CD4-positive, alpha-beta T cell treated with Interleukin-2 at 100 ng/mL for 4 hours (primary cell): Measurements from ENCODE around the gene SQSTM1.
"Not testable (repeated sequence)": the region's sequence is repeated elsewhere in the genome, so short reads cannot be mapped to it uniquely, and the experiment has no call there.

ENCODE experiments used
- DNase-seq: peaks from one replicate; pipeline ENCODE4 v3.0.0-alpha.2; 2020; ENCODE audit warnings: low spot score

SQSTM1 gene

GRCh38 chr5:179858586-179859427 lies 38.1 kb downstream of the SQSTM1 start, which contains the start of gene MRNIP:
TSS of gene MRNIP (minus strand) at chr5:179858817. CDS start at chr5:179858796, 21 bp downstream.
- DNase-seq, result peak; percentile 90

- no peak for DNase-seq
Observed at GRCh38 chr5:179860301-179860700, 39.6 kb downstream of the SQSTM1 start.

DNA sequence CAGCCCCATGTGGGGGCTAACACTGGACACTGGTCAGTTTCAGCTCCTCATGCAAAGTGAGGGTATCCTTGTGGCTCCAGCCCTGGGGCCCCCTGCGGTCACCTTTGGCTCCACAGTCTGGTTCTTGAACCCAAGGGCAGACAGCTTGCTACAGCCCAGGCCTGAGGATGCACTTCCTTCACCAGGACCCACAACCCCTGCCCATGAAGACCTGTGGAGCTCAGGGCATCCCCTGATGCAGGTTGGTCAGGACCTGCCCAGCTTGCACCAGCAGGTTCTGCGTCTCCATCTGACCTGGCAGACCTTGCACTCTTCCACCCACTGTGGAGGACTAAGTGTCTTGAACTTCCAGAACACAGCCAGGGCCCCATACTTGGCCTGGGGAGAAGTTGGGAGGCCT lies 41.6 kb downstream of the SQSTM1 start:
- DNase-seq, result no peak

DNA sequence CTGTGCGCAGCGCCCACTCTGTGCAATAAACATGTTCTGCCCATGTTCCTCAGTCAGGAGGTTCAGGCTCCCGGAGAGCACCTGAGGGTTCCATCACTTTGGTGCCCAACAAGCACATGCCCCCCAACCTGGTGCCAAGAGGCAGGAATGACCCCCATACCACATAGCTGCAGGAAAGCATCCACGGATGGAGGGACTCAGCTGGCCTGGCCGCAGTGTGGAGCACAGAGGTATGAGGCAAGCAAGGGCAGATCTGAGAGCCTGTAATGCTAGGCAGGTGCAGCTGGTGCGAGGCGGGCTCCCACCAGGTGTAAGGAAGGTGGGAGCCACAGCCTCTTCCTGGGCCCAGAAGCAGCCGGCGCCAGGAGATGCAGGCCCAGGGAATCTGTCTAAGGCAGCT lies 42.2 kb downstream of the SQSTM1 start:
- DNase-seq, result no peak

DNA sequence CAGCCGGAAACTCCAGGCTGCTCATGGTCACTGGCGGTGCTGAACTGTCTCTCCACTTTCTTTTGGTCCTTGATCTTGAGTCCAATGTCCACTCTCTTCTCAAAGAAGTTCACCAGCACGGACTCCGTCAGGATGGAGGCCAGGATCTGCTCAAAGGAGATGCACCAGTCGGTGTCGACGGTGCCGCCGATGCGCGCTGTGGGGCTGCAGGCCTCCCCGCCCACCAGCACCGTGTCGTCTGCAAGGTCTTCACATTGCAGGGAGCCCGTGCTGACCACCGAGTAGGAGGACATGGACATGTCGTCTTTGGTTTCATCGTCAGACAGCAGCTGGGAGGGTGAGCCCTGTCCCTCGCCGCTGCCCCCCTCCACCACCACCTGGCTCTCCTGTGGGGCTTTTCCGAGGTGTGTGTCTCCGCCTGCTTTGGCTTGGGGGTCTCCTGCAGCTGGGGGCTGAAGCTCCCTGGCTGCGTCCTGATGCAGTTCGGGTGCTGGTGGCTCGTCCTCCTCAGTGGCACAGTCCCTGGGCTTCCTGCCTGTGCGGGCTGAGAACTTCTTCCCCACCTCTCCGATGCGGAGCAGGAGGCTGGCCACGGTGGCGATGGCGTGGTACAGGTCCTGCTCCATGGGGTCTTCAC lies 42.9 kb downstream of the SQSTM1 start:
- DNase-seq, result no peak

- DNase-seq, result no peak
Observed at GRCh38 chr5:179864686-179865085, 44.0 kb downstream of the SQSTM1 start.

- DNase-seq, result no peak
Observed at GRCh38 chr5:179865491-179866240, 45.0 kb downstream of the SQSTM1 start.

GRCh38 chr5:179866241-179867078 lies 45.8 kb downstream of the SQSTM1 start:
- no peak for DNase-seq

DNA sequence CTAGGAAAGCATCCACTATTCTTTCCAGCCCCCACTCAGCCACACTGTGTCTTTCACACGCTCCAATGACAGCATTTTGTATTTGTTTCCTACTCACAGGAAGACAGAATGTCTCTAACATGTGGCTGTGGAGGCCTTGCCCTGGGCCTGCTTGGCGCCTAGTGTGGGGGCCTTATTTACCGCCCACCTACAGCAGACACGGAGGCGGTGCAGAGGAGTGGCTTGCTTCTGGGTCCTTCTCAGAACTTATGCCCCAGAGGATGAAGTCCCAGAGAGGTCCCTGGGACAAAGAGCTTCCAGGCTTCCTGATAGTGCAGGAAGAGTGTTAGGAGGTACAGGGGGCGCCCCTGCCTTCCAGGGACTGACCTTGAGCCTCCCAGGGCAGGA lies 46.4 kb downstream of the SQSTM1 start:
- DNase-seq, result no peak

GRCh38 chr5:179867476-179867875 lies 46.8 kb downstream of the SQSTM1 start:
- no peak for DNase-seq

DNA sequence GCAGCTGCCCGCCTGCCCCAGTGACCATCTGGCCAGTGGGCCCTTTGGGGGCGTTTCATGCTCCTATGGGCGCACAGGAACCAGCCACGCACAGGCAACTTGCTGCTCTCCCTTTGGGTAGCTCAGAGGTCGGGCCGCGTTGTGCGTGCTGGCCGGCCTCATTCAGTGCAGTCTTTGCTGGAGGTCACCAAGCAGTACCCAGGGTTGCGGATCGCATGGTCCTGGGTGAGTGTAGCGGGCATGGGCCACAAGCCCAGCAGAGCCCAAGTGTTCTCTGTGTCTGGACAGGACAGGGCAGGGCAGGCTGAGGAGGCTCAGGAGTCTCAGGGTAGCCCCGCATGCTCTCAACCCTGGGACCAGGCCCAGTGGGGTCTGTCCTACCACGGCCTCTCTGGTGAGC lies 47.8 kb downstream of the SQSTM1 start:
- DNase-seq, result no peak

GRCh38 chr5:179869101-179869500 lies 48.4 kb downstream of the SQSTM1 start:
- DNase-seq, result no peak

DNA sequence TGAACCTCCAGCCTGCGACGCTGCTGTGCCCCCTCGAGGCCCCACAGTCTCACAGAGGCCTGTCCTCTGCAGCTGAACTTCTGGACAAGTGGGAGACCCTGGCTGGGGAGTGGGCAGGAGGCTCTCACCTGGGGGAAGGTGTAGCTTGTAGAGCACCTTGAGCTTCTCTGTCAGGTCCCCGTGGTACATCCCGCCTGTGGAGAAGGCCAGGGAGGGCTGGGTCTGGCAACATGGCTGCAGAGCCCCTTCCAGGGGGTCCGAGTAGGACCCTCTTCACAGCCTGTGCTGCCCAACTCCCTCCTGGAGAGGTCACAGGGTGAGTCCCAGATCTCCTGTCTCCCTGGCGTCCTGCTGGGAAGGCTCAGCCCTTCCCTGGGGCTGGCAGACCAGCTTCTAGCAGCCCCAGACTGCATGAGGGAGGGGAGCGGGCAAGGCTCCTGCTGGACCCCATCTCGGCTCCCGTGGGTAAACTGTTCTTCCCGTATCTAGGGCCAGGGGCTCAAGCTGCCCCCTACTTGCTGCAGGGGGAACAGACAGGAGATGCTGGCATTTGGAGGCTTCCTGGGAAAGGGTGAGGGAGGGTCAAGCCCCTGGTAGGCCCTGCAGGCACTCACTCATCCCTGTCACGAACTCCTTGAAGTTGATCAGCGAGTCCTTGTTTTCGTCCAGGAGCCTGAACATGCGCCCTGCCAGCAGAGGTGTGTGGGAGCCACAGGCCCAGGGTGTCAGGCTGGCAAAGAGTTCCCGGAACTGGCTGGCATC lies 49.1 kb downstream of the SQSTM1 start:
- DNase-seq, result no peak

DNA sequence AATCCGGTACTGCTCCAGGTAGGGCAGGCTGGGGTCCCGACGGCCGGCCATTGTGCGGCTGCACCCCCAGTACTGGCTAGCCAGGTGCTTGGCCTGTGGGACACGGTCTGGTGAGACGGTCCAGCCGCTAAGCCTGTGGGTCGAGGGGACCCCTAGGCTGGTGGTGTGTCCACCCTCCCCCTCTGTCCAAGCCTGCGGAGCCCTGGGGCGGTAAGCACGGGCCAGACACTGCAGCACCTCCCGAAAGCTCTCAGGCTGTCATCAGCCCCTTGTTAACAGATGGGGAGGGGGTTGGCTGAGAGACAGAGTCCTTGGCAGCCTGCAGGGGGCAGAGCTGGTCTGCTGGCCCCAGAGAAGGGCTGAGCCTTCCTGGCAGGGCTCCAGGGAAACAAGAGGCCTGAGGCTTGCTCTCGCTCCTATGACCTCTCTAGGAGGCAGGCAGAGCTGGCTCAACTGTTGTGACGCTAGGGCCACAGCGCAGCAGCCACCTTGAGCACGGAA lies 49.7 kb downstream of the SQSTM1 start:
- no peak for DNase-seq

DNA sequence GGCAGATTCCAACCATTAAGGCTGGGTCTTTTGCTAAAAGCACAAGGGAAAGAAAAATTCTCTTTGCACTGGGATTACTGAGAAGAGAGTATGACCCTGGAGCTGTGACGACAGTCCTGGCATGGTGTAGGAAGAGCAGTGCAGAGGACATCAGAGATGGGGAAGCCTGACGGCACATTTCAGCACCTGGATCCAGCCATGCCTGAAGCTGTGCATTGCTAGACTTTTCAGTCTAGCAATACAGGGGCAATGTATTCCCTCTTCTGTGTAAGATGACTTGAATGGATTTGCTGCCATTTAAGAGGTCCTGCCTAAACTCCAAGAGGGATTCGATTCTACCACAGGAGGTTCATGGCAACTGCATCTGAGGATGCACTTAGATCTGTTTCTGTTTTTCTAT lies 50.2 kb downstream of the SQSTM1 start:
- no peak for DNase-seq

DNA sequence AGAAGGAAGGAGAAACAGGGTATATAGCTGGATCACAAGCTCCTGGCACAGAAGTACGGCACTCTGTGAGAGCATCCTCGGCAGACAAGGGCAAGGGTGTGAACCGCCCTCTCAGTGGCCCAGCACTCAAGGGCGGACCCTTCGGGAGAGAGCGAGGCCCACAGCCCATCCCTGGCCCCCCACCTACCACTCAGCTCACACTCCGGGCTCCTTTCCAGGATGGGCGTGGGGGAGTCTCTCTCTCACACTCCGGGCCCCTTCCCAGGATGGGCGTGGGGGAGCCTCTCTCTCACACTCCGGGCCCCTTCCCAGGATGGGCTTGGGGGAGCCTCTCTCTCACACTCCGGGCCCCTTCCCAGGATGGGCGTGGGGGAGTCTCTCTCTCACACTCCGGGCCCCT lies 50.8 kb downstream of the SQSTM1 start:
- DNase-seq, result not testable (repeated sequence)

GRCh38 chr5:179872055-179872827 lies 51.5 kb downstream of the SQSTM1 start:
- DNase-seq, result no peak

DNA sequence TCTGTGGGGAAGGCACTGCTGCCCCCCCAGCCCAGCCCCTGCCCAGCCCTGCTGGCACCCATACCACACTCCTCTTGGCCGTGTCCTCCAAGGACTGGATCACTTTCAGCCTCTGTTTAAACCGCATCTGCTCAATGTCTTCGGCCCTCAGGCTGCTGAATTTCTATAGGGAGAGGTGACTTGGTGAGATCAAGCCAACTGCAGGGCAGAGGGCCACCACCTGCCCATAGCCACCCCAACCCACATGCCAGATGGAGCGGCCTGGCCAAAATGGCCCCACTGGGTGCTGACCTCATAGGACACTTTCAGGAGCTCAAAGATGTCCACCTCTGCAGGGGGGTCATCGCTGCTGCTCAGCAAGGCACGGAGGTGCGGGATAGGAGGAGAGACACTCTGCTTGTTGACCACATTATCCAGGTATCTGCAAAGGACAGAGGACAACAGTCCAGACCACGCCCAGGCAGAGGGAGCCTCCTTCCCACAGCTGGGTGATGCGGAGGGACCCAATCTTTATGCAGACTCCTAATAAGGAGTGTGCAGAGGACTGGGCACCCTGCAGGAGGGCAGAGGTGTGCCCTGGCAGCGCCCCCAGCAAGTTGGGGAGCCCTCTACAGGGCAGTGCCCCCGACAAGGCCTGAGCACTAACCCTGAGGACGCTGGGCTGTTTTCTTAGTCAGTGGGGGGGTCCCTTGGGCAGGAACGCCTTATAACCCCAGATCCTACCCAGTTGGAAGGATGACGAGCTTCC lies 52.3 kb downstream of the SQSTM1 start:
- DNase-seq, result no peak

DNA sequence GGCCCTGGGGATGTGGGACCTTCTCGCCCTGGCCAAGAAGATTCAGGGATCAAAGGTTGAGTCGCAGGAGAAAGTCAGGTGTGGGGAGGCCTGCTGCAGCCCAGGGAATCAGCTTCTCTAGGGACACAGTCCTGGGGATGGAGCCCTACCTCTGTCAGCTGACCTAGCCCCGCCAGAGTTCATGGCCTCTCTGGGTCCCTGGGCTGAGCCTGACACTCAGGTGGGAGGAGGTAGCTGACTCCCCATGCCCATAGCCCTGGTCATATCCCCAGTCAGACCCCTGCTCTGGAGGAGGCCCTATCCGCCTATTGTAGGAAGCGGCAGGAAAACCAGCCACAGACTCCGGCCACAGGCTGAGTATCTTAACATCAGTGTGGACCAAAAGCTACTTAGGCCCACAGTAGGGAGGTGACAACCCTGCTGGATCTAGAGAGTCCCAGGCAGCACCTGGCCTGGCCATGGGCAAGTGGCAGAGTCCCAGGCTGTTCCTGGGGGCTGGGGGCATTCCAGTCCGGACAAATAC lies 52.9 kb downstream of the SQSTM1 start:
- DNase-seq, result no peak
